GM18526 (cell line): ENCODE results near the gene PDE6A.

Experiments used
- POLR2A ChIP-seq: IDR thresholded peaks from 3 replicates; pipeline ENCODE4 v1.6.1; 2011; ENCODE audit not compliant: insufficient read length; ENCODE audit errors: extremely low read depth

PDE6A gene

DNA sequence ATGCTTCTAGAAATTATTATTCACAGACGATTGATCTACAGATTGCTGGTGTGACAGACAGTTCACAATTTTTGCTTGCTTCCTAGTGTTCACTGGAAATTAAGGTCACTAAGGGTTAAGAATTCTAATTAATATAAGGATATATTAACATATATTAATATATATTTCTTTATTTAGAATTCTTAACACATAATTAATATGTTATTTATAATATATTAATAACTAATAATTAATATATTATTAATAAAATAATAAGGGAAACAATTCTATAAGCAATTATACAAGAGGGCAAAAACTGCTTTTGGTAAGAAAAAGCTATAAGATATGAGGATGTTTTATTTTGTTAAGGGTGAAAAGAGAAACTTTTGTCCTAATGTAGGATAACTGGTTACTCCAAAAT lies 56.3 kb downstream of the PDE6A start:
- TF ChIP-seq POLR2A = no peak

DNA sequence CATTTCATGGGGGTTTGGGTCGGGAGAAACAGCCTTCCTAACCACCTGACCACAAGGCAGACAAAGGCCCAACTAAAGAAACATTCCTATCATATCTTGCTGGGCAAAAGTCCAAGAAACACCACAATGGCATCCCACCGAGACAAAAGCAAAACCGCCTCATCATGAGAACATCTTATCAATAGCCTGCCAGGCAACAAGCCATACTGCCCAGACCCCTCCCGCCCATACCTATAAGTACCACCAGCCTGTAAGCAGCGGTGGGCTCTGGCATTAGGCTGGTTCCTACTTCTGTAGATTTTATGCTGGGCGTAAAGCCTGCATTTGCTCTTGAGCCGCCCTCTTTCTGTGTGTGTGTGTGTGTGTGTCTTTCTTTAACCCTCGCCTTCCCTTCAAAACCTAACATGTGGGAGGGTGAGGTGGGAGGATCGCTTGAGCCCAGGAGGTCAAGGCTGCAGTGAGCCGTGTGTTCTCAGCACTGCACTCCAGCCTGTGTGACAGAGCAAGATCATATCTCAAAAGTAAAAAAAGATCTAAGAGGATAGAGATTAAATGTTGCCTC lies 56.9 kb downstream of the PDE6A start:
- no peak for TF ChIP-seq POLR2A

DNA sequence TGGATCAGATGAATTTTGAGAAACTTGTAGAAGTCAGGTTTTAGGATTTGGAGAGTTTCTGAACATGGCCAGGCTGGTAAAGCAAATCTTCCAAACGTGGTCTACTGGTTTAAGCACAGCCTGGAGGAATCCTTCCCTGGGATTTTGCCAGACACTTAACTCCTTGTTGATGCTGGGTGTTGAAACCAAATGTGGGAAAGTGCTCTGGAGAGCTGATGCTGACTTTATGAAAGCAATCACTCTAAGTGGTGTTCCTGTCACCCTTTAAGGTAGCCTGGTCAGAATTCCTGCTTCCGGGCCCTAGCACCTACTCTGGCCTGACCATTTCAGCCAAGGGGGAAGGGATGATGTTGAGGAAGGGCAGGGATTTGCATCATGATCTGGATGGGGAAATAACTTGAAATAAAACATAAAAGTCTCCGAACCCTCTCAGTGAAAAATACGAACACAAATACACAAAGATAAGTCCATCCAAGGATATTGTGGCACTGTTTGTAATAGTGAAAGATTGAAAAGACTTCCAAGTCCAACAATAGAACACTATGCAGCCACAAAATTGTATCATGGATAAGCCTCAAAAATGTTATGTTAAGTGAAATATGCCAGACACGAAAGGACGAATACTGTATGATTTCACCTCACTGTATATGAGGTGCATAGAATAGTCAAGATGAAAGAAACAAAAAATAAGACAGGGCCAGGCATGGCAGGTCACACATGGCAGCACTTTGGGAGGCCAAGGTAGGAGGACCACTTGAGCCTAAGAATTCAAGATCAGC lies 57.7 kb downstream of the PDE6A start:
- TF ChIP-seq POLR2A = no peak

DNA sequence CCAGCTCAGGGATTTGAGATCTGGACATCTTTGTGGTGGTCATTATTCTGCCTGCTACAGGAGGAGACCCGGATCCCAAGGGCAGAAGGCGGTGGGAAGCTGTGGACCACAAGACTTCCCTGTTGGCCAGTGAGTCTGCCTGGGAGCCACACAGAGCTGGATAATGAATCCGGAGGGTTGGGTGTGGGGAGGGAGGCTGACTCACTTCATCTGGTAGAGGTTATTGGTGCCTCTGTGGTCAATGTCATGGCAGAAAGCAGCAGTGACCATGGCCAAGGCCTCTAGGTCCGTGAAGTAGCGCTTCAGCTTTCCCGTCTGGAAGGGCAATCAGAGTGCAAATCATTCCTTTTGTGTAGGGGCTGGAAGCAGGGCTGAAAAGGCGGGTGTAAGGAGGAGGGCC lies 58.5 kb downstream of the PDE6A start:
- TF ChIP-seq POLR2A = no peak

DNA sequence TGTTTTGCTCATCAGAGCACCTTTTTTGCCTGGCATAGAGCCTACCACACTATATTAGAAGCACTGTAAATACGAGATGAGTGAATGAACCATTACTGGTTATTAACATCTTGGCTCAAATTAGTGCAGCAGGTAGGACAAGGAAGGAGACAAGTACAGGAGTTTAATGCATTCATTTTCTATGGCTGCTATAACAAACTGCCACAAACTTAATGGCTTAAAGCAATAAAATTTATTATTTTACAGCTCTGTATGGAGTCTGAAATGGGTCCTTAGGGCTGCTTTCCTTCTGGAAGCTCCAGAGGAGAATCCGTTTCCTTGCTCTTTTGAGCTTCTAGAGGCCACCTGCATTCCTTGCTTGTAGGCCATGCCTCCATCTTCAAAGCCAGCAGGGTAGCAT lies 59.1 kb downstream of the PDE6A start:
- TF ChIP-seq POLR2A = no peak

DNA sequence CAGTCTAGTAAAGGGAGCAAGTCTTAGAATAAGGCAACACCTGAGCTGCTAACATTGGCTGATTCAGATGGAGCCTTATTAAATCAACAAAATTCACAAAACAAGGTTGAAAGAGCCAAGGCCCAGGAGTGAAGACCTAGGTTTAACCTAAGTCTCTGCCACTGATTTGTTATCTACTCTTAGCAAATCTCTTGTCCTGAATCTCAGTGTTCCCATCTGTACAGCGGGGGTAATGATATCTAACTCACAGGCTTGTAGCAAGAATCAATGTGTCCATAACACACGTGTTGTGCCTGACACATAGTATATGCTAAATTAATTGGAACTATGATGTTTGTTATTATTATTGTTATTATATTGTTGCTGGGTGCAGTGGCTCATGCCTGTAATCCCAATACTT lies 61.0 kb downstream of the PDE6A start:
- no peak for TF ChIP-seq POLR2A

DNA sequence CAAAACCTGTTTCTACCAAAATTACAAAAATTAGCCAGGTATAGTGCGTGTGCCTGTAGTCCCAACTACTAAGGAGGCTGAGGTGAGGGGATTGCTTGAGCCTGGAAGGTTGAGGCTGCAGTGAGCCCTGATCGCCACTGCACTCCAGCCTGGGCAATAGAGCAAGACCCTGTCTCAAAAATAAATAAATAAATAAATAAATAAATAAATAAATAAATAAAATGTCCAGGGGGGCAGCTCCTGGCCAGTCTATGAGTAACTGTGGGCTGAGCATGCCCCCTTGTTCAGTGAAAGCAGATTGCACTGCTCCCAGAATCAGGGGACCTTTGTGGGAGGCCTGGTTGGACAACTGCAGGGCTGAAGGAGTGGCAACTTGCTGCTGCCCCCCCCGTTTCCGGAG lies 62.7 kb downstream of the PDE6A start:
- no peak for TF ChIP-seq POLR2A

DNA sequence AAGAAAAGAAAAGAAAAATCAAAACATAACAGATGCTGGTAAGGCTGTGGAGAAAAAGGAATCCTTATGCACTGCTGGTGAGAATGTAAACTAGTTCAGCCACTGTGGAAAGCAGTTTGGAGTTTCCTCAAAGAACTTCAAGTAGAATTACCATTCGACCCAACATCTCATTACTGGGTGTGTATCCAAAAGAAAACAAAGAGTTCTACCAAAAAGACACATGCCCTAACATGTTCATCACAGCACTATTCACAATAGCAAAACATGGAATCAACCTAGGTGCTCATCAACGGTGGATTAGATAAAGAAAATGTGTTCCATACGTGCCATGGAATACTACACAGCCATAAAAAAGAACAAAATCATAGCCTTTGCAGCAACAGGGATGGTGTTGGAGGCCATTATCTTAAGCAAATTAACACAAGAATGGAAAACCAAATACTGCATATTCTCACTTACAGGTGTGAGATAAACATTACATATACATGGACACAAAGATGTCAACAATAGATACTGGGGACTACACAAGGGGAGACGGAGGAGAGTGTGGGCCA lies 63.4 kb downstream of the PDE6A start:
- TF ChIP-seq POLR2A = no peak

DNA sequence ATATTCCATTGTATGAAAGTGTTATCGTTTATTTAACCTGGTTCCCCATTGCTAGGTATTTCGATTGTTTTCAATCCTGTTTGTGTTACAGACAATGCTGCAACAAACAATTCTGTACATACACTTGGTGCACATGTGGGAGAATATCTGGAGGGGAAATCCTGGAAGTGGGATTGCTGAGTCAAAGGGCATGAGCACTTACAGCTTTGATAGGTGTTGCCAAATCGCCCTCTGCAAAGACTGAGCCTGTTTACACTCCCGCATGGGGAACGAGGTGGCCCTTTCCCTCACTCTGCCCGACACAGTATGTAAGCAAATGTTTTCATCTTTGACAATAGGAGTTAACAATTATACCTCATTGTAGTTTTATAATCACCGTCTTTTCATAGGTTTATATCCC lies 66.2 kb downstream of the PDE6A start:
- TF ChIP-seq POLR2A = no peak

DNA sequence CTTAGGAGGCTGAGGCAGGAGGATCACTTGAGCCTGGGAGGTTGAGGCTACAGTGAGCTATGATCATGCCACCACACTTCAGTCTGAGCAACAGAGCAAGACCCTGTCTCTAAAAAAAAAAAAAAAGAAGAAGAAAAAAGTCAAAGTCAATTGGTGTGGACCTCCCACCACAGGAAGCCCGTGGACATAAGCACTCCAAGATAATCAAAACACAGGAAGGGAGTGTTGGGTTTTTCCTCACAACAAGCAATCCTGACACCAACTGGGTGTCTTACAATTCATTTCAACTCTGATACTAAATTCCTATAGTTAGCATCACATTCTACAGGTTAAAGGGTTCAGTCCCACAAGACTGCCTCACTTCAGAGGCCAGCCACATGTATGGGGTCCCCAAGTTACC lies 70.7 kb downstream of the PDE6A start:
- TF ChIP-seq POLR2A = no peak

DNA sequence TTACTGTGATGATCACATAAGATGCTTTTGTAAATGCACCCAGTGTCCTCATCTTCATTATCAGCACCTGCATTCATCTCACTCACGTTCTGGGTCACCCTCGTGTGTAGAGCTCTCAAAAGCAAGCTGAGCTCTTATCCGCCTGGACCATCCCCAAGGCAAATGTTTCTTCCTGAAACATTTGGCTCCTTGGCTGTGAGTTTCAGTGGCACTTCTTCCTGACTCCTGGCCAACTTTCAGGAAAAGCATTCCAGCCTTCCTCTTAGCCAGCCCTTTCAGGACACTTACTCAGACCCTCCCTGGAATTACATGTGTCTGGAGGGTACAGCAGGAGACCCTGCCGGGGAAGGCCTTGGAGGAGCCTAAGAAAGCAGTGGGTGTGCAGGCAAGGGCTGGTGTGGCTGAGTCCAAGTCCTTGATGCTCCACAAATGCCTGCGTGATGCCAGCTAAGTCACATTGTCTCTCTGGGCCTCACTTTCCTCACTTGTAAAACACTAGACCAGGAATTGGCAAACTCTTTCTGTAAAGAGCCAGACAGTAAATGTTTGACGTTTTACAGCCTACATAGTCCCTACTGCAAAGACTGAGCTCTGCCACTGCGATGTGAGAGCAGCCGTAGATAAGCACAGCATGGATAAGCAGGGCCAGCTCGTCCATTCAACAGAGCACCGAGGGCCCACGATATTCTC lies 72.1 kb downstream of the PDE6A start:
- TF ChIP-seq POLR2A = no peak

DNA sequence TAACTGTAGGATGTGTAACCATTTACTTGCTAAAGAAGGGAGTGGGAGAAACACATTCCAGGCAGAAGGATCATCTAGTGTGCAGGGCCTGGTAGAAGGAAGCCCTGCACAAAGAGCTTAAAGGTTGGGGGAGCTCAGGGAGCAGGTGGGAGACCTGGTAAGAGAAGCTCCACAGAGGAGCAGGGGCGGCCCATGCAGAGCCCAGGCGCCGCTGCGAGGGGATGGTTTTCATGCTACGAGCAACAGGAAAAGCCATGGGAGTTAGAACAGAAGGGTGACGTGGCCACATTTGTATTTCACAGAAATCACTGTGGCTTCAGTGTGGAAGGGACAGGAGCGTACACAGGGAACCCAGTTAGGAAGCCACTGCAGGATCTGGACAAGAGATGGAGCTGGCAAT lies 73.1 kb downstream of the PDE6A start:
- TF ChIP-seq POLR2A = no peak

DNA sequence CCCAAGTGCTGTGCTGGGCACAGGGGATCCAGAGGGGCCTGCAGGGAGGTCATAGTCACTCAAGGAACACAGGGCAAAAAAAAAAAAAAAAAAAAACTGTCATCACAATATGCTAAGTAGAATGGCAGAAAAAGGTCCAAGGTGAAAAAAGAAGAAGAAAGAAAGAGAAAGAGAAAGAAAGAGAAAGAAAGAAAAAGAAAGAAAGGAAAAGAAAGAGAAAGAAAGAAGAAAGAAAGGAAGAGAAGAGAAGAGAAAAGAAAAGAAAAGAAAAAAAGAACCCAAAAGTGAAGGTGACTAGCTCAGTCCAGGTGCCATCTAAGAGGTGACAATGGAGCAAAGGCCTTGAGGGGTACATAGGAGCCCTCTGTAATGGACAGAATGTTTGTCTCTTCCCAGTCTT lies 73.9 kb downstream of the PDE6A start:
- TF ChIP-seq POLR2A = no peak

DNA sequence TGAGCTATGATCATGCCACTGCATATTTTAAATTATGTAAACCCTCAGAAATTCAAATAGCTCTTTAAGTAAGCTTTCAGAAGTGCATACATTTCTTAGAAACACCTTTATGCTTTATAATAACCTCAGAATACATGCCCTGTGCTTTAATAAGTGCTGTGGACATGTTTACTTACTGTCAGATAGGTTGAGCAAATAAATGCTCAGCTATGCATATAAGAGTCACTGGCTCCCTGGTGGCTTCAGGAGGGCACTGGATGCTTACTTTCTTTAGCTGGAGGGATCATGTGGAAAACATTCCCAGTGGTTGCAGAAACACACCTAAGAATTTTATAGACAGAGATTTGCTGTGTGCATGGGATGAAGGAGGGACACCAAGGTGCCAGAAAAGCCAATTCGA lies 74.4 kb downstream of the PDE6A start:
- no peak for TF ChIP-seq POLR2A

DNA sequence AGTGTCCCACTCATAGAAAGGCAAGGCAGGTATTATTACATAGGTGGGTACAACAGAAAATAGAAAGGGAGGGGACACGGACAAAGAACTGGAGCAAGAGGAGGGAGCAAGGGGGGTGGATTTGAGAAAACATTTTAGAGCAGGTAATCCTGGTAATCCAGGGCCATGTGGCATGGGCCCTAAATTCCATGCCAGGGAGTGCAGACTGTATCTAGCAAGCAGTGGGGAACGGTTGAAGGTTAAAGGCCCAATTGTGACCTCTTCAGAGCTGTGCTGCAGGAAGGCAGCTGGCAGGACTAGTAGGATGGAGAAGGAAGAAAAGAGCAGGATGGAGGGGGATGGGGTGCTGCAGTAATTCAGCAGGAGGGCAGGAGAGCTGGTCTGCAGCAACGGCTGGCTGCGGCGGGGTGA lies 75.2 kb downstream of the PDE6A start:
- TF ChIP-seq POLR2A = no peak

DNA sequence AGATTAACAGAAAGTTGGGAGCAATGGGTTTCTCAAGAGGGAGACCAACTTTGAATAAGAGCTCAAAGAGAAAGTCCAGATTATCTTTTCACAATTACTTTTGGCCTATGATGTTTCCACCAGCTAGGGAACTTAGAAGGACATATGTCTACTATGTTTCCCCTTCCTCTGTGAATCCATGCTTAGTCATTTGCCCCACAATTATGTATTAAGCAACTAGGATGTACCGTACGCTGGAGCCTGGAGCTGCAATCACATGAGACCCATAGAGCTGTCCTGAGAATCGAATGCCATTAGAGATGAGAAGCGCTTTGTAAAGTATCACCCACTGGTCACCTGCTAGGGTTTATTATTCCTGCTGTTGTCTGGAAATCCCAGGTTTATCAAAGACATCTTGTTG lies 78.8 kb downstream of the PDE6A start:
- no peak for TF ChIP-seq POLR2A
